ENCODE results near the gene SYTL3. TPM values are rescaled to one million over a fixed set of nuclear protein-coding genes. Genes with fewer than 3 reads are reported as not detected.

SYTL3 gene
- total and polyA plus RNA-seq, 2 experiments from 2014 or later, result 9.9 to 11.4 TPM

- Histone ChIP-seq H3K27me3 (no peaks in the 10 kb centered on the region), H3K27ac (peak overlapping the region; percentile 70), H3K36me3 (peaks cover 2% of the 10 kb centered on the region), H3K4me1 (ENCODE audit: low read depth) (peaks cover 35% of the 10 kb centered on the region), H3K9me3 (ENCODE audit: low read depth) (no peaks in the 10 kb centered on the region), H3K4me3 (no peak overlapping the region)
- TF ChIP-seq, protein P1, sequence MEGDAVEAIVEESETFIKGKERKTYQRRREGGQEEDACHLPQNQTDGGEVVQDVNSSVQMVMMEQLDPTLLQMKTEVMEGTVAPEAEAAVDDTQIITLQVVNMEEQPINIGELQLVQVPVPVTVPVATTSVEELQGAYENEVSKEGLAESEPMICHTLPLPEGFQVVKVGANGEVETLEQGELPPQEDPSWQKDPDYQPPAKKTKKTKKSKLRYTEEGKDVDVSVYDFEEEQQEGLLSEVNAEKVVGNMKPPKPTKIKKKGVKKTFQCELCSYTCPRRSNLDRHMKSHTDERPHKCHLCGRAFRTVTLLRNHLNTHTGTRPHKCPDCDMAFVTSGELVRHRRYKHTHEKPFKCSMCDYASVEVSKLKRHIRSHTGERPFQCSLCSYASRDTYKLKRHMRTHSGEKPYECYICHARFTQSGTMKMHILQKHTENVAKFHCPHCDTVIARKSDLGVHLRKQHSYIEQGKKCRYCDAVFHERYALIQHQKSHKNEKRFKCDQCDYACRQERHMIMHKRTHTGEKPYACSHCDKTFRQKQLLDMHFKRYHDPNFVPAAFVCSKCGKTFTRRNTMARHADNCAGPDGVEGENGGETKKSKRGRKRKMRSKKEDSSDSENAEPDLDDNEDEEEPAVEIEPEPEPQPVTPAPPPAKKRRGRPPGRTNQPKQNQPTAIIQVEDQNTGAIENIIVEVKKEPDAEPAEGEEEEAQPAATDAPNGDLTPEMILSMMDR (IDR thresholded peaks at IDR 0.05; ENCODE audit: low read depth, low read length), result no peak
- no peak for DNase-seq (ENCODE audit: low read depth in 1 of 2, low spot score in 1 of 2)
Observed at GRCh38 chr6:158626360-158627167, 23.3 kb upstream of the SYTL3 start.

DNA sequence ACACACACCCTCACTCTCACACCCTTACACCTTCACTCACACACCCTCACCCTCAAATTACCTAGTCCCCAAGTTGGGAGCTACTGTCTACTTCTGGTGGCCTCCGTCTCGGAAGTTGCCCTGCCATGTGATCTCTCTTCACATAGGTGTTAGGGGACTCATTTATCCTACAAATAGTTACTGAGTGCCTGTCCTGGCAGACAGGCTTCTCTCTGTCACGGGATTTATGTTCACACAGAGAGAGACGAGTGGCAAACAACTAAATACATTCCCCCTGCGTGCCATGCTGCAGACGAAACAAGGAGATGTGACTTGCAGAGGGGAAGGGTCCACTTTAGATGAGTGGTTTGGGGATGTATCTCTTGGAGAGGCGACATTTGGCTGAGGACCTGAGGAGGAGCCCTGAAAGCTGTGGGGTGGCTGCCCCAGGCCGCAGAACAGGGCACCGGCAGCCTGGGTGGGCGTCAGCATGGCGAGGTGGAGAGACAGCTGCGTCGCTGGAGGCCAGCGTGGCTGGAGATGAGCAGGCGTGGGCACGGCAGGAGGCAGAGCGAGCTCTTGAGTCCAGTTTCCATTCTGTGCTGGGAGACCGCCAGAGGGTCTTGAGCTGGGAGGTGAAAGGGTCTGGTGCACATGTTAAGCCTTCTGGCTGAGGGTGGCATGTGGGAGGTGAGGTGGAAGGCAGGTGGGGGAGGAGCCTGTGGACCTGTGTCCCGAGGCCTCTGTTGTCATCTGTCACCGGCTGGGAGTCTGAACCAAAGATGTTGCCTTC, 22.5 kb upstream of the SYTL3 start:
- no peak for DNase-seq (ENCODE audit: low read depth in 1 of 2, low spot score in 1 of 2)
- Histone ChIP-seq H3K36me3 (no peaks in the 10 kb centered on the region), H3K4me1 (ENCODE audit: low read depth) (peaks cover 40% of the 10 kb centered on the region), H3K27ac (peak overlapping the region; percentile 70), H3K27me3 (no peaks in the 10 kb centered on the region), H3K9me3 (ENCODE audit: low read depth) (no peaks in the 10 kb centered on the region), H3K4me3 (no peak overlapping the region)
- TF ChIP-seq, protein P1 (IDR thresholded peaks at IDR 0.05; ENCODE audit: low read depth, low read length), result no peak

DNA sequence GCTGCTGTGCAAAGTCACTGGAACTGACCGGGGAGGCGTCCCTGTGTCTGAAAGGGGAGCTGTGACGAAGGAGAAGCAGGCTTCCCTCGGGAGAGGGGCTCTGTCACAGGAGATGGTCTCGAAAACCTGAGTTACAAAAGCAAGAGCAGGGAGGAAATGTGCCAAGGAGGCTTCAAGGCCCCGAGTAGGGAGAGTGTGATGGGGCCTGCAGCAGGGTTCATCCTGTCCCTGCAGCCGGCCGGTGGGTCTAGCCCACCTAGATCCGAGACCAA, 22.0 kb upstream of the SYTL3 start:
- TF ChIP-seq, protein P1 (IDR thresholded peaks at IDR 0.05; ENCODE audit: low read depth, low read length), result no peak
- H3K4me3 ChIP-seq, result no peak overlapping the region
- H3K27me3 ChIP-seq, result no peaks in the 10 kb centered on the region
- no peaks in the 10 kb centered on the region for H3K9me3 ChIP-seq (ENCODE audit: low read depth)
- no peaks in the 10 kb centered on the region for H3K36me3 ChIP-seq
- DNase-seq (ENCODE audit: low read depth in 1 of 2, low spot score in 1 of 2), result no peak
- H3K27ac ChIP-seq, result peak overlapping the region; percentile 70
- peaks cover 40% of the 10 kb centered on the region for H3K4me1 ChIP-seq (ENCODE audit: low read depth)

DNA sequence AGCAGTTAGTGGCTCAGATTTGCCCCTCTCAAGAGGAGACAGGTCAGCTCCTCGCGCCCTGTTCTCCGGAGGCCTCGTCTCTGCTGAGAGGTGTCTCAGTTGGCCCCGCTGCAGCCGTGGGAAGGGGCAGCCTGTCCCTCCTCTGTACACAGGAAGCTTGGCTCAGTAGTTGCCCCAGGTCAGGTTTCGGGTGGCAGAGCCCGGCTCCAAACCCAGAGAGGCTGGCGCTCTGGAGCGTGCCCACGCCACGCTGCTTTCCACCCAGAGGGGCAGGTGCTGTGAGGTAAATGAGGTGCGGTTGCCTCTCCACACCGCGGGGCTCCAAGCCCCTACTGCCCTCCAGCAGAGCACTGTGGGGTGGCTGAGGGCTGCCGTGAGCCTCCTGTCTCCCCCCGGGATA, 21.3 kb upstream of the SYTL3 start:
- peaks cover 40% of the 10 kb centered on the region for H3K4me1 ChIP-seq (ENCODE audit: low read depth)
- peaks cover 1% of the 10 kb centered on the region for H3K36me3 ChIP-seq
- H3K9me3 ChIP-seq (ENCODE audit: low read depth), result no peaks in the 10 kb centered on the region
- H3K27me3 ChIP-seq, result no peaks in the 10 kb centered on the region
- TF ChIP-seq, protein P1 (IDR thresholded peaks at IDR 0.05; ENCODE audit: low read depth, low read length), result no peak
- no peak for DNase-seq (ENCODE audit: low read depth in 1 of 2, low spot score in 1 of 2)
- H3K27ac ChIP-seq, result peak overlapping the region; percentile 70
- H3K4me3 ChIP-seq, result no peak overlapping the region

- no peaks in the 10 kb centered on the region for H3K9me3 ChIP-seq (ENCODE audit: low read depth)
- DNase-seq (ENCODE audit: low read depth in 1 of 2, low spot score in 1 of 2), result peak in 1 of 2 donors; percentile 56
- TF ChIP-seq, protein P1 (IDR thresholded peaks at IDR 0.05; ENCODE audit: low read depth, low read length), result no peak
- no peaks in the 10 kb centered on the region for H3K27me3 ChIP-seq
- no peak overlapping the region for H3K4me3 ChIP-seq
- H3K27ac ChIP-seq, result peak overlapping the region; percentile 70
- H3K4me1 ChIP-seq (ENCODE audit: low read depth), result peaks cover 40% of the 10 kb centered on the region
- H3K36me3 ChIP-seq, result peaks cover 7% of the 10 kb centered on the region
Observed at GRCh38 chr6:158629367-158630221, 20.3 kb upstream of the SYTL3 start.
